H1 (cell line): ENCODE results near the gene RGP1. TPM values are rescaled to one million over a fixed set of nuclear protein-coding genes. Genes with fewer than 3 reads are reported as not detected.

Source experiments
- CBX8 ChIP-seq: fragments of 300-800, 300-1000 bp; sonication (generic); IDR thresholded peaks from 2 replicates; pipeline ENCODE4 v1.7.1; 2016; ENCODE audit warnings: low read depth, low read length, borderline replicate concordance
- CHD7 ChIP-seq: fragments of 300-600 bp; sonication (generic); IDR thresholded peaks from 2 replicates; pipeline ENCODE4 v1.7.1; 2012; ENCODE audit warnings: low read length, moderate library complexity, mild to moderate bottlenecking, inconsistent platforms; ENCODE audit not compliant: insufficient replicate concordance
- JUND ChIP-seq: IDR thresholded peaks from 2 replicates; pipeline ENCODE4 v1.6.1; 2011; ENCODE audit warnings: mild to moderate bottlenecking, improper control_type of control experiment, low read length
- RNF2 ChIP-seq: fragments of 200-900, 300-1000 bp; sonication (generic); IDR thresholded peaks from 2 replicates; pipeline ENCODE4 v1.7.1; 2016; ENCODE audit warnings: borderline replicate concordance, low read depth, mild to moderate bottlenecking, antibody characterized with exemption, low read length; ENCODE audit not compliant: poor library complexity, severe bottlenecking; ENCODE audit errors: missing control alignments
- SIX5 ChIP-seq: IDR thresholded peaks from 2 replicates; pipeline ENCODE4 v1.6.1; 2011; ENCODE audit warnings: mild to moderate bottlenecking, low read depth, low read length
- SUZ12 ChIP-seq: fragments of 200-600 bp; sonication (generic); IDR thresholded peaks from 2 replicates; pipeline ENCODE4 v1.6.1; 2012; ENCODE audit warnings: mild to moderate bottlenecking, inconsistent platforms, low read length, moderate library complexity, mixed read lengths
- polyA plus RNA-seq, 7 experiments: library from polyadenylated mRNA; depleted of rRNA in 3 of 7; stranded (reverse) in 5 of 7; unstranded in 2 of 7; fragments of >200 nt in 5 of 7; fragments of 200-250 nt in 2 of 7; gene quantifications; 1 replicate in 5 of 7; 2 replicates in 1 of 7; 4 replicates in 1 of 7; pipeline versions ENCODE4 v1.2.1 to v1.2.3, GENCODE V29; 2011 to 2013; ENCODE audit warnings: missing spikeins in 2 of 7, mixed read lengths in 2 of 7
- total RNA-seq: library from RNA; stranded (reverse); fragmentation: NEBNext Ultra II Directional; extraction: Animal tissue kit (Norgen Biotek cat#: 25700); gene quantifications from 2 replicates; pipeline ENCODE4 v1.2.1, GENCODE V29; 2021
- TF ChIP-seq, protein P1 (sequence below): IDR thresholded peaks from 2 replicates; pipeline ENCODE4 v1.6.1; 2011; ENCODE audit warnings: low read length, improper control_type of control experiment

RGP1 gene
- total and polyA plus RNA-seq, 2 of the 8 experiments (the other 6 are each of a cell fraction or from before 2014, with no cell fraction given), result 11.8 to 22.7 TPM

DNA sequence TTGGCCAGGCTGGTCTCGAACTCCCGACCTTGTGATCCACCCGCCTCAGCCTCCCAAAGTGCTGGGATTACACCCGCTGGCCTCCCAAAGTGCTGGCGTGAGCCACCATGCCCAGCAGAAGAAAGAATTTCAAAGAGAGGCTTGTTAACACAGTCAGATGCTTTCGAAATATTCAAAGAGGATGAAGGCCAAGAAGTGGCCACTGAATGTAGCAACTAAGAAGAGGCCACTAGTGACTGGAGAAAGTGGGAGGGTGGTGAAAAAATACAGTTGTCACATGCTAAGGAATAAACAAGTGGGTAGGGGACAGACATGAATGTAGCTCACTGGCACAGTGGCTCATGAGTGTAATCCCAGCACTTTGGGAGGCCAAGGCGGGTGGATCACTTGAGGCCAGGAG lies 46.4 kb upstream of the RGP1 start (continued):
- TF ChIP-seq CHD7, result no peak
- TF ChIP-seq SIX5, result no peak
- TF ChIP-seq, protein P1, sequence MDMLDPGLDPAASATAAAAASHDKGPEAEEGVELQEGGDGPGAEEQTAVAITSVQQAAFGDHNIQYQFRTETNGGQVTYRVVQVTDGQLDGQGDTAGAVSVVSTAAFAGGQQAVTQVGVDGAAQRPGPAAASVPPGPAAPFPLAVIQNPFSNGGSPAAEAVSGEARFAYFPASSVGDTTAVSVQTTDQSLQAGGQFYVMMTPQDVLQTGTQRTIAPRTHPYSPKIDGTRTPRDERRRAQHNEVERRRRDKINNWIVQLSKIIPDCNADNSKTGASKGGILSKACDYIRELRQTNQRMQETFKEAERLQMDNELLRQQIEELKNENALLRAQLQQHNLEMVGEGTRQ, result no peak
- TF ChIP-seq JUND, result no peak
- no peak for TF ChIP-seq RNF2
- no peak for TF ChIP-seq CBX8
- TF ChIP-seq SUZ12, result no peak
